GM18907 (cell line): ENCODE results near the gene PTPRJ.
A peak's percentile ranks its signal among the peaks of the same experiment; 100 is the strongest.
"Not testable (repeated sequence)": the region's sequence is repeated elsewhere in the genome, so short reads cannot be mapped to it uniquely, and the experiment has no call there.

ENCODE experiments used
- ATAC-seq: cut with Tn5 transposase; IDR thresholded peaks from one replicate; pipeline ENCODE4 v1.9.1; 2021; ENCODE audit warnings: mild to moderate bottlenecking, moderate library complexity; ENCODE audit not compliant: unreplicated experiment

The PTPRJ gene

DNA sequence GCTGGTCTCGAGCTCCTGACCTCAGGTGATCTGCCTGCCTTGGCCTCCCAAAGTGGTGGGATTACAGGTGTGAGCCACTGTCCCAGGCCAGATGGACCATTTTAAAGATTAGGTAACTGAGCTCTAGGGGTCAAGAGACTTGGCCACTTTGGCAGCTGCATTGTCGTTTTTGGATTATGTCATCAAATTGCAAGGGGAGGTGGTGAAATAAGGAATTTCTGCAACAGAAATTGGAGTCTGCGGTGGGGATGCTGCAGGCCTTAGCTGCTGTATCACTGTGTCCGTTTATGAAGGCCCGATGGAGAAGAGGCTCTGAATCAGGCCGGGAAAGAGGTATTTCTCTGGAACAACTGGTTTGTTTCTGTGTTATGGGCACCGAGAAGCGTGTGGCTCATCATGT is 34.6 kb downstream of the PTPRJ start:
- ATAC-seq = no peak

DNA sequence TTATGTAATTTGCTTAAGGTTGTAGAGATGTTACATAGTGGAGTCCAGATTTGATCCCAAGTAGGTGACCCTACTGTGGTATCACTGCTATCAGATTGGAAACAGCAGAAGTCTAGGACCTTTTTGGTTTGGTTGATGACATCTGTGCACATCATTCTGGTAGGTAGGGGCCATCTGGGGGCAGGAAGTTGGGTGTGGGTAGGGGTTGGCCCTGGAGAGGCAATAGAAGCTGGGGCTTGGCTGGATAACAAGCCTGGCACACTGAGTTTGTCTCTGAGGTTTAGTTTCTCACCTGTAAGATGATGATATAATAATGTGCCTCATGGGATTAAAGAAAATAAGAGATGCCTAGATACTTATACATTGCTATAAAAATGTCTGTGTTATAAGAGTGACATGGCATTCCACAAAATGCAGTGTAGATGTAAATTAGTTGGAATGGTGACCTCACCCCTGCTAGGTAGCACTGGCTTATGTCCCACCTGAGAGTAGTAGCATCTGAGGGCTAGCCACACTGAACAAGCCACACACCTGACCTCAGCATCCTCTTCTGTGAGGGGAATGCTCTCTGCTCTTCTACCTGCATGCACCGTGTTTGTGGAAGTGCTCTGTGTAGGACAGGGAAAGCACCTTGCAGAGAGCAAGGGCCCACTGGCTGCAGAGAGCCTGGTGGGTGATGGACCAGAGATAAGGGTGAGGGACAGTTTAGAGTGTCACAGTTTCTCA is 36.9 kb downstream of the PTPRJ start:
- ATAC-seq = no peak

DNA sequence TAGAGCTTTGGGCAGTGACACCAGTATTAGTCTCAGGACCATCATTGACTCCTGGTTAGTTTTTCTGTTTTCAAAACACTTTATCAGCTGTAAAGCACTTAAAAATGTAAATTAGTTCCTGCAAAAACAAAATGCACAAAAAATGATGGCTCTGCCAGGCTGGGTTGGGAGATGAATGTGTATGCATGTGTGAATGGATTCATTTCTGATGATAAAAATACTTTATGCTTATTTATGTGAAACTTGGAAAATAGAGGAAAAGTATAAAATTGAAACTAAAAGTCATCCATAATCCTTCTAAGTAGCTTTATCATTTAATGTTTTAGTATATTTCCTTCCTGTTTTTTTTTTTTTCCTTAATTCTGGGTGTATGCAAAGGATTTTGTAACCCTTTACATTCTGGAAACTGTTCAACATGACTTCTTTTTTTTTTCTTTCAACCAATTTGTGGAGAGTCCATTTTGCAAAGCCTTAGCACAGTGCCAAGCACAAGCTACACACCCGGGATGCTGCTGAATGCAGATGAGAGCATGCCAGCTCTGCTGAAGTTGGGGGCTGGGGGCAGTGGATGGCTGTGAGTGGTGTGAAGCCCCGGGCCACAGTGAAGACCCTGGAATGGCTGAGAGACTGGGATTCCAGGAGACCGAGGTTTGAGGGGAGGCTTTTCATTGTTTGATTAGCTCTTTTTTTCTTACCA is 37.6 kb downstream of the PTPRJ start:
- ATAC-seq = no peak

DNA sequence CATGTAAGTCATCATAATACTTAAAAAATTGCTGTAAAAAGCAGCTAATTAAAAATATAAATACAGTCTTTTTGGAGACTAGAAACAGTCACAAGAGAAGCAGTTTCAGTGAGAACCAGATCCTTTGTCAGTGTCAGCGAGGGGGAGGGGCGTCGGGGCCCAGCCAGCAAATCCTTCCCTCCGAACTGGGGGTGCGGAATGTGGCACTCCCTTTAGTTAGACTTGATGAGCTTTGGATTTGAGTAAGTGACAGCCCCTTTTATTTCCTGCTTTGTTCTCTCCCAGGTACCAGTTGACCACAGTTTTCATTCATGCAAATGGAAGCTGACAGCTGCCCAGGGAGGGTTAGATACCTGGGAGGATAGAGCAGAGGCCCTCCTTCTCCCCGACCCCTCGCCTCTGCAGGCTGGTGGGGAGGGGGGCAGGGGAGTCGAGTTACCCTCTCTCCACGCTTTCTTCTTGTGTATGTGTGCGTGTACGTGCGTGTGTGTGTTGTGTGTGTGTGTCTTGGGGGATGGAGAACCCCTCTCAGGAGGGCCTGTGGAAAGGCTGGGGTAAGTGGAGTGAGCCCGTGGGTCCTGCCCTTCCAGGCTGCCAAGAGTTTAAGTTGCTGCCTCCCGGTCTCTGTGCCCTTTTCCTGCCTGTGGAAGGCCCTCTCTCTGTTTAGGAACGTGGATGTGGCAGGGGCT is 38.3 kb downstream of the PTPRJ start:
- ATAC-seq = no peak

DNA sequence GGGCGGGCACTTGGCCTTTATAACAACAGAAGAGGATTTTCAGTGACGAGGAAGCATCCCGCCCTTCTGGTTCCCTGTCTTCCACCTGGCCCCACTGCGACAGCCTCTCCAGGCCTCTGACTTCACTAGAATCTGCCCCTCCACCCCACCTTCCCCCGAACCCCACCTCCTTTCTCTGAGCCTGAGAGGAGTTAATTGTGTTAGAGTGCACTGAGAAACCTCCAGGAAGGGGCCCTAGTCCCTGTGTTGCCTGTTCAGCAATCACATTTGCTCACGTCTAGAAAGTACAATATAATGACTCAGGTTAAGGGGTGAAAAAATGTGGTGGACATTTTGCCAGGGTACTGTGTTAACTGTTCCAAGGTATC is 38.8 kb downstream of the PTPRJ start:
- no peak for ATAC-seq

DNA sequence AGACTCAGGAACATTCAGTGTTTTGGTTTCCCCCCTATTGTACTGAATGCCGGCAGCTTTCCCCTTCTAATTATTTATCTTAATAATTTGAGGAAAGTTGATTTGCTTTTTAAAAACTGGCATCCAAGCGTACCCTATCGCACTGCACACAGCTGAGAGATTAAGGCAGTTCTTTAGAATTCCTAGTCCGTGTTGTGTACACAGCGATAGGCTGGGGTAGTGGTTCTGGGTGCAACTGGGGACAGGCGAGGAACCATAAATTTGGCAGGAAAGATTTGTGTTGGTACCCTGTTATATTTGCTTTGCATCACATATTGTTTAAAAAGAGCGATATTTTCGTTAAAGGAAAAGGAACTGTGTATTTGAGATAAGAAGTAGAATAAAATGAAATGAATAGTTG is 39.2 kb downstream of the PTPRJ start:
- no peak for ATAC-seq

DNA sequence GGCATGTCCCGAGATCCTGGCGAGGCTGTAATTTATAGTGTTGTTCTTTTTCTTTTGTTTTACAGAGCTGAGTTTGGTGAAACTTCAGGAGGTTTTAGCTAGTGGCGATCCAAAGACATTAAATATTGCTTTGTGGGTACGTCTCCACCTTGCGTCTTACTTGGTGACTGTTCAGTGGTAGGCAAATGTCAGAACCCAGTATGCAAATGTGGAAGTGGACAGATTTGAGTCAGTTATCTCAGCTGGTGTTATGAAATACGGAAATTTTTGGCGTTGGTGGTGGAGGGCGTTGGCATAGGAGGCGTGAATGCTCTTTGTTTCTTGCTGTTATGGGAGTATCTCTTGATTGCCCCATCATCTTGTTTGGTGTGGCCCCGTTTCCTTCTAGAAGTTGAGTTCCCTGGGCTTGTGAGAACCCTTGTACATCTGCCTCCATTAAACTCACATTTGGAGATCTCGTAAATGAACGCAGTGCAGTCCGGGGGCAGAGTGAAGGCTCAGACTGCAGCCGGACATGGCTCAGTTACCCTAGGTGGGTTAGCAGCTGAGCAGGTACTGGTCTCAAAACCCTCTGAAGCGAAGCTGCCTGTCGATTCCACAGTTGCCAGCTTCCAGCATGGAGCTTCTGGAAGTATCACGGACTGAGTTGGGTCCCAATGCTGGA is 39.9 kb downstream of the PTPRJ start:
- peak; percentile 94 for ATAC-seq

DNA sequence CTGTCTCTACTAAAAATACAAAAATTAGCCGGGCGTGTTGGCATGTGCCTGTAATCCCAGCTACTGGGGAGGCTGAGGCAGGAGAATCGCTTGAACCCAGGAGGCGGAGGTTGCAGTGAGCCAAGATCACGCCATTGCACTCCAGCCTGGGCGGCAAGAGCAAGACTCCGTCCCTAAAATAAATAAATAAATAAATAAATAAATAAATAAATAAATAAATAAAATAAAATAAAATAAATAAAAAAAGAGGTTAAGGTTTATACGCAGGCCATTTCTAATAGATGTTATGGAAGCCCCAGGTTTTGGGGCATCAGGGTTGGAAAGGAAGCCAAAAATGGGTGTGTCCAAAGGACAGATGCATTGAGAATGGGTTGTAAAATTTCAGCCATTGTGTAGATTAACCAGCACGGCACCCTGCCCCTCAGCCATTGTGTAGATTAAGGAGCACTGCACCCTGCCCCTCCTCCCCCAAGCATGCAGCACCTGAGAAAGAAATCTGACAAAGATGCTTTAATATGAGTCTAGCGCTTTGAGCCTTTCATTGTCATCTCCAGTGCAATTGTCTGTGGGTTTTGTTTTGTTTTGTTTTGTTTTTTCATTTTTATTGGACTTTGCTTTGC is 41.0 kb downstream of the PTPRJ start:
- not testable (repeated sequence) for ATAC-seq

DNA sequence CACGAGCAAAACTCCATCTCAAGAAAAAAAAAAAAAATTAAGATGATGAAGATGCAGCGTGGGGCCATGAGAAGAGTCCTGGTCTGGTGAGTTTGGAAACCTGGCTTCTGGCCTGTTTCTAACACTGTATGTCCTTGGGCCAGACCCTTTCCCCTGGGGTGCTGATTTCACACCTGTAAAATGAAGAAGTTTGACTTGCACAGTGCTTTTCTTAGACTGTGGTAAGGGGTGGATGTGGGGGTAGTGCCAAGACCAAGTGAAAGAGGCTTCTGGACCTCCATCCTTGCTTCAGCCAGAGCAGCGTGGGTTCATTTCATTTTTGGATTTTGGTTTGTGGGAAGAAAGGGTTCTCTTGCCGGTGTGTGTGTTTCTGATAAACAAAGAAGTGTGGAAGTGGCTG is 42.1 kb downstream of the PTPRJ start:
- no peak for ATAC-seq

DNA sequence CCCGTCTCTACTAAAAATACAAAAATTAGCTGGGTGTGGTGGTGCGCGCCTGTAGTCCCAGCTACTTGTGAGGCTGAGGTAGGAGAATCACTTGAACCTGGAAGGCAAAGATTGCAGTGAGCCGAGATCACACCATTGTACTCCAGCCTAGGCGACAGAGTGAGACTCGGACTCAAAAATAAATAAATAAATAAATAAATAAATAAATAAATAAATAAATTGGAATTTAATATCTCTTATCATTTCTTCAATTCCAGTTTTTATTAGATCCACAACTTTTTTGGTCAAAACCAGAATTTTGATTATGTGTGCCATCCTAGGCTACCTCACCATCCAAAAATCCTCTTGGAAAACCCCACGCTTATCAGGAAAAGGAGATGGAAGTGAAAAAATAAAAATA is 43.2 kb downstream of the PTPRJ start:
- ATAC-seq = not testable (repeated sequence)

DNA sequence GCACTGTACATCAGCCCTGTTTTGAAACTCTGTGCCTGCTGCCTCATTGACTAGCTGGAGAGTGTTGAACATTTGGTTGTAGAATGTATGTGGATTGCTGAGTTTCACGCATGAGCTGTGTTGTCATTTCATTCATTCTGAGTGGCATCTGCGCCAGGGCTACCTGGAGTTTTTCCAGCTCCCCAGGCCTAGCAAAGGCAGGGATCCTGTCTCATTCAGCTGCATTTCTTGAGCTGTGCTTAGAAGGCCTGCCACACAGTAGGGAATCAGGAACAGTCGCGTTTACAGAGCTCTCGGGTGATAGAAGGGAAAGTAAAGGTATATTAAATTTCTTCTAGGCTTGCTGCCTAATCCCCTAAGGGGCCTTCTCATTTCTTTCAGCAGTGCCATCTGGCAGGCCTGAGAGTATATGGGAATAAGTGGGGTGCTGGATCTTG is 44.3 kb downstream of the PTPRJ start:
- ATAC-seq = no peak

DNA sequence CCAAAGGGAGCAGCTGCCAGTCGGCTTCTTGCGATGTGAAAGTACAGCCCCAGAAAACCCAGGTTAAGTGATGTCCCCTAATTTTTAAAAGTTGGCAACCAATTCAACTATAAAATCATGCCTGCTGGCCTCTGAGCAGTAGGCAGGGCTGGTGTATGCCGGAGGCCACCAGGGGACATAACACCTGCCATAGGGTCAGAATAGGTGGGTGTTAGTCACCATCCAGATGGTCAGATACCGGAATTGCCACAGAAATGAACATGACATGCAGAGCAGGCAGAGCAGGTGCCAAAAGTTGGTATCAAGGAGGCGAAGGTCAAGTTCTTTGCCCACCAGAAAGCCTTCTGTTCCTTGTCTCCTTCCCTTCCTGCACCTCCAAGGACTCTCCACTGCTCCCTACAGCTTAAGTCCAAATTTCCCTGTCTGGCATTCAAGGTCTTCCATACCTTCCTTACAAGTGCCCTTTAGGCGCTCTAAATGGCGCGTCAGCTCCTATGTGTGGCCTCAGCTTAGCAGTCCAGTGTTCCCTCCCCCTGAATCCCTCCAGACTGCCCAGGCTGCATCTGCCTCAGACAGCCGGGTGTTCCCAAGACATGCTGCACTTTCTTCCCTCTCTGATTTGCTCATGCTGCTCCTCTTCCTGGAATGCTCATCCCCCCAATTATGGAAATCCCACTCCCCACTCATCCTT is 45.1 kb downstream of the PTPRJ start:
- no peak for ATAC-seq

DNA sequence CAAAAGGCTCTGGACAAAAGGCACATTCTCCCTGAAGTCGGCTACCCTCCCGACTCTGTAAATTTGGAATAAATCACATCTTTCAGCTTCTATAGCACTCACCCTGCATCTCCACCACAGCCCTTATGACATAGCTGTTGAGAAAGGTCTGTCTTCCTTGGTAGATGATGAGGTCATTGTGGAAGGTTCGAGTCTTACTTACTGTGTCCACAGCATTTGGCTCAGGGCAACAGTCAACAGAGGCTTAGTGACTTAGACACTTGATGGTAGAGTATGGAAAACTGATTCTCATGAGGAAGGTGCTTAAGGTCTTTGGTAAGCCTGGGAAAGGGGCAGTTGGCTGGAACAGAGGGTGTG is 45.6 kb downstream of the PTPRJ start:
- ATAC-seq = no peak

DNA sequence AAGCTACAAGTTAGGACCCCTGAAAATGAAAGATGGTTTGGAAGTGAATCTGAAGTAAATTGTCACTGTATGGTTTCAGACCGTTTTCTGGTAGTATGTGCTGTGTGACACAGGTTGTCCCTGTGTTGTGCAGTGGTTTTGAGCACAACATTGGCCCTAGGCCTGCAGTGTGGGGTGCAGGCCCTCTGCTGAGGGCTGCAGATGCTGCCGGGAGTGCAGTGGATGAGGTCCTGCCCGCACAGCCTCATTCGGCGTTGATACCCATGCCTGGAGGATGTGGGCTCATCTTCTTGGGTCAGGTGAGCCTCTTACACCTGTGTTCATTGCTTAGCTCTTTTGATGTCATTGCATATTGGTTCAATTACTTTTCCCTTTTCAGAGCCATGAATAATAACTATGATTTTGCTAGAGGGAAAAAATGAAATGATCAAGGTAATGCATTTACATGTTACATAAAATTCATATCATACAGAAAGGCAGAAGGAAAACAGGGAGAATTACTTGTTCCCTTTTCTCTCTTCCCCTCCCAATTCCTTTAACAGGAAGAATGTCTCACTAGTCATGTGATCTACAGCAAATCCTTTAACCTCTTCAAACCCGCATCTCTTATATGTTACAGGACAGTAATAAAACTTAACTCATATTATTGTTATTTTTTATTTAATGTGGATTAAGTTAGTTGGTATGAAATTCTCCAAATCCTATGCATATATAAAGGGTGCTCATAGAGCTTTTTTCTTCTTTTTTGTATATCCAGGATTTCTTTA is 48.7 kb downstream of the PTPRJ start:
- ATAC-seq = no peak

DNA sequence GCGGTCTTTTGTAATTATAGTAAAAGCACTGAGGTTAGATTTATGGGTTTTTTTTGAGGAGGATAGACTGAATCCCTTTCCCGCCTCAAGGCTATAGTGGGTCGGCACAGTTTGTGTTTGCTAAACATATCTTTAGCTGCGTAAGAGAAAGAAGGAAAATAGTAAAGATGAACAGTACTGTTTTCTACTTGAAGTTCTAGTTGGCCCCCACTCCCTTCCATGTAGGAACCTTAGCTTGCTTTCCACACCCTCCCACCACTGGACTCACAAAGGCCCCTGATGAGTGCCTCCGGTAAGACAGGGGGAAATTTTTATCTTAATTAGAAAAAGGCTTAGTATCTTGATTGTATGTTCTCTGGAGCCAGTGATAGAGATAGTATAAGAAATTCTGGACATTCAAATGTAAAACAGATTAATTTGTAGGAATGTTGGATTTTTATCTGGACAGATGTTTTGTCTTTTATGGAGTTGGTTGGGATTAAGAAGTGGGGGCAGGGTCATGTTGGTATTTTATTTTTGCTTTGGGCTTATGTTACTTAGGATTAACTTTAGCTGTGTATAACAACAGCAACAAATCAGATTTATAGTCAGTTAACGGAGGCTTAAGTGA is 49.4 kb downstream of the PTPRJ start:
- no peak for ATAC-seq

DNA sequence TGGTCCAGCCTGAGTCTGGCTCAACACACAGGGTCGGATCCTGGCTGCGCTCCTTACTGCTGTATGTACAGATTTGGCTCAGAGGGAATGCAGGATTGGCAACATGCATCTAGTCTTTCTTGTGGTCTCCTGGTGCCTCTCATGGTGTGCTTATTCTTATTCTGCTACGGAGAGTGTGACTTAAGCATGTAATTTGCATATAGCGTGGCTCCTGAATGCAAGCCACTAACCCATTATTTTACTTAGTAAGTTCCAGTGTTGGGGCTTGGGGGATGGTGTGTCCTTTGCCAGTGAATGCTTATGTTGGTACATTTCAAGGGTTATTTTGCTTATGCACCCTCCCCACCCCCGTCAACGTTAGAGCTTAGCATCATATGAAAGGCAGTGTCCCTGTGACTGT is 51.2 kb downstream of the PTPRJ start:
- ATAC-seq = peak; percentile 41

DNA sequence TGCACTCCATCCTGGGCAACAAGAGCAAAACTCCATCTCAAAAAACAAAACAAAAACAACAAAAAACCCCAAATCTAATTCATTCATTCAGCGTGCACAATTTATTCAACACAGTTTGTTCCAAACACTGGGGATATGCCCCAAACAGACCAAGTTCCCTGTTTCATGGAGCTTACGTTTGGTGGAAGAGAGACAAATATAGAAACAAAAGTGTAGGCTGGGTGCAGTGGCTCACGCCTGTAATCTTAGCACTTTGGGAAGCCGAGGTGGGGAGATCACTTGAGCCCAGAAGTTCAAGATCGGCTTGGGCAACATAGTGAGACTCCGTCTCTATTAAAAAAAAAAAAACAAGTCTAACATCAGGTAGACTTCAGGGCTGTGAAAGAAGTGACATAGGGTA is 52.4 kb downstream of the PTPRJ start:
- ATAC-seq = no peak

DNA sequence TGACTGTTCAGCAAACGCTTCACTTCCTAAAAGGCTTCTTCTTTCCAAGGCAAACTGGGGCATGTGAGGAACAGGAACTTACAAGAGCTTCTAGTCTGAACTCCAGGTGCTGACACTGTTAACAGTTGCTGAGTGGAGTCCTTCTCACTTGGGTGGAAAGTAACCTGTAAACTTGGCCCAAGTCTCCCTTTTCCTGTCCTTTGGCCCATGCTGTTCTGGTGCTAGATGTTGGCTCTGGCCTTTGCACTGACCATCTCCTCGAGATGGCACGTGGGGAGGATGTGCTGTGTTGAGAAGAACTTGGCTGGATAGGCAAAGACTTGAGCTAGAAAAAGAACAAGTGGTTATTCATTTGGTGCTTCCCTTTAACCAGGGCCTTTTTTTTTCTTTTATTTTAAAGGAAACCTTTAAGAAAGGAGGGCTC is 53.6 kb downstream of the PTPRJ start:
- no peak for ATAC-seq
